DLD1 (cell line): Measurements from ENCODE around the gene SETMAR.
"Not testable (repeated sequence)": the region's sequence is repeated elsewhere in the genome, so short reads cannot be mapped to it uniquely, and the experiment has no call there.

Experiments used
- in situ Hi-C: cut with HindIII; loops from 2 replicates; pipeline ENCODE4 v1.10.0; 2017; ENCODE audit warnings: low sequenced_read_pairs

Gene SETMAR

GRCh38 chr3:4303187-4304123 is at the start of gene SETMAR:
SETMAR (plus strand) TSS chr3:4303369; CDS start chr3:4303371, 2 bp downstream.
- in situ Hi-C loops: no loop called here

GRCh38 chr3:4261406-4261805 is 41.8 kb upstream of the SETMAR start:
- in situ Hi-C loops: no loop called here

- in situ Hi-C loops: no loop called here
Measured at GRCh38 chr3:4264040-4264439, 39.1 kb upstream of the SETMAR start.

GRCh38 chr3:4270720-4271119 is 32.4 kb upstream of the SETMAR start:
- in situ Hi-C loops: no loop called here

GRCh38 chr3:4271834-4272233 is 31.3 kb upstream of the SETMAR start:
- in situ Hi-C loops: no loop called here

- in situ Hi-C loops: loop anchor here (10.0 kb wide), 1 partner anchor 1075 kb away; no protein-coding TSS in a partner anchor
Measured at GRCh38 chr3:4279516-4280105, 23.6 kb upstream of the SETMAR start.

GRCh38 chr3:4281991-4282390 is 21.2 kb upstream of the SETMAR start:
- in situ Hi-C loops: loop anchor here (10.0 kb wide), 1 partner anchor 1077 kb away; no protein-coding TSS in a partner anchor

GRCh38 chr3:4284865-4285264 is 18.3 kb upstream of the SETMAR start:
- in situ Hi-C loops: loop anchor here (10.0 kb wide), 1 partner anchor 1080 kb away; no protein-coding TSS in a partner anchor

GRCh38 chr3:4289044-4289443 is 14.1 kb upstream of the SETMAR start:
- in situ Hi-C loops: loop anchor here (10.0 kb wide), 1 partner anchor 1084 kb away; no protein-coding TSS in a partner anchor

GRCh38 chr3:4290272-4290893 is 12.8 kb upstream of the SETMAR start:
- in situ Hi-C loops: no loop called here

- in situ Hi-C loops: no loop called here
Measured at GRCh38 chr3:4292301-4292700, 10.9 kb upstream of the SETMAR start.

GRCh38 chr3:4294616-4295327 is 8.4 kb upstream of the SETMAR start:
- in situ Hi-C loops: no loop called here

- in situ Hi-C loops: not testable (repeated sequence)
Measured at GRCh38 chr3:4296454-4296853, 6.7 kb upstream of the SETMAR start.

GRCh38 chr3:4297486-4297885 is 5.7 kb upstream of the SETMAR start:
- in situ Hi-C loops: no loop called here

- in situ Hi-C loops: no loop called here
Measured at GRCh38 chr3:4302747-4303146, 422 bp upstream of the SETMAR start.

- in situ Hi-C loops: not testable (repeated sequence)
Measured at GRCh38 chr3:4305210-4305609, 2.0 kb downstream of the SETMAR start.

- in situ Hi-C loops: no loop called here
Measured at GRCh38 chr3:4306091-4306490, 2.9 kb downstream of the SETMAR start.

GRCh38 chr3:4306860-4307259 is 3.7 kb downstream of the SETMAR start:
- in situ Hi-C loops: no loop called here

- in situ Hi-C loops: no loop called here
Measured at GRCh38 chr3:4309491-4310128, 6.4 kb downstream of the SETMAR start.

GRCh38 chr3:4310971-4311370 is 7.8 kb downstream of the SETMAR start:
- in situ Hi-C loops: no loop called here
